CD4-positive, alpha-beta T cell (primary cell): Measurements from ENCODE around the gene BEGAIN. TPM values are rescaled to one million over a fixed set of nuclear protein-coding genes. Genes with fewer than 3 reads are reported as not detected.

Experiments
- ATAC-seq: fragments of 200-7000 bp; cut with Tn5 transposase; one replicate; pipeline ENCODE4 v1.10.0; 2022; ENCODE audit warnings: mild to moderate bottlenecking; ENCODE audit not compliant: poor library complexity
- CTCF ChIA-PET: fragments of 350-600 bp; sonication (Branson Sonifier 250); formaldehyde crosslinking; loops from one replicate; lab custom pipeline; 2021; ENCODE audit warnings: antibody characterized with exemption, inconsistent platforms; lab: Charles Lee
- POLR2A ChIA-PET: fragments of 350-600 bp; sonication (Branson Sonifier 250); formaldehyde crosslinking; loops from one replicate; lab custom pipeline; 2021; ENCODE audit warnings: antibody characterized with exemption, inconsistent platforms; lab: Charles Lee
- DNase-seq, 14 experiments: peaks; one replicate each; pipeline ENCODE4 v3.0.0-alpha.2; 2013 to 2020; ENCODE audit warnings: mixed read lengths in 2 of 14
- H3K27ac ChIP-seq, 2 donors: one replicate each; pipeline versions ENCODE4 v1.5.1 to v1.7.0; 2013; ENCODE audit warnings: low read length in 2 of 2, low read depth in 1 of 2, mild to moderate bottlenecking in 1 of 2
- H3K27me3 ChIP-seq, 2 experiments: 1 replicate in 1 of 2; 2 replicates in 1 of 2; pipeline versions ENCODE4 v1.6.1 to v1.7.0; 2013; ENCODE audit warnings: low read length in 2 of 2, control low read depth in 1 of 2, mild to moderate bottlenecking in 1 of 2, moderate library complexity in 1 of 2; ENCODE audit not compliant: insufficient read depth in 2 of 2, control insufficient read depth in 1 of 2
- H3K36me3 ChIP-seq: one replicate; pipeline ENCODE4 v1.6.1; 2013; ENCODE audit warnings: low read length, control low read depth; ENCODE audit not compliant: insufficient read depth
- H3K4me1 ChIP-seq: one replicate; pipeline ENCODE4 v1.6.1; 2013; ENCODE audit warnings: low read length, control low read depth; ENCODE audit not compliant: insufficient read depth
- H3K4me3 ChIP-seq: one replicate; pipeline ENCODE4 v1.5.1; 2013; ENCODE audit warnings: mild to moderate bottlenecking, low read length, moderate library complexity
- H3K9me3 ChIP-seq, 2 experiments: 1 replicate in 1 of 2; 2 replicates in 1 of 2; pipeline versions ENCODE4 v1.6.1 to v1.7.0; 2013; ENCODE audit warnings: low read length in 2 of 2, mild to moderate bottlenecking in 2 of 2, control low read depth in 1 of 2, moderate library complexity in 1 of 2; ENCODE audit not compliant: control insufficient read depth in 1 of 2, insufficient read depth in 1 of 2
- H3K27ac Mint-ChIP-seq: one replicate; pipeline ENCODE4 v1.8.0; 2020; ENCODE audit warnings: mixed read lengths
- H3K27me3 Mint-ChIP-seq: one replicate; pipeline ENCODE4 v1.8.0; 2021; ENCODE audit warnings: mixed read lengths
- H3K36me3 Mint-ChIP-seq: one replicate; pipeline ENCODE4 v1.8.0; 2021; ENCODE audit warnings: low read depth, mixed read lengths
- H3K4me1 Mint-ChIP-seq: one replicate; pipeline ENCODE4 v1.8.0; 2021; ENCODE audit warnings: low read depth, mixed read lengths
- H3K4me3 Mint-ChIP-seq: one replicate; pipeline ENCODE4 v1.8.0; 2020; ENCODE audit warnings: mild to moderate bottlenecking, mixed read lengths
- H3K9me3 Mint-ChIP-seq: one replicate; pipeline ENCODE4 v1.8.0; 2020; ENCODE audit warnings: mixed read lengths
- CTCF ChIP-seq: fragments of 200-600 bp; IDR thresholded peaks from one replicate; pipeline ENCODE4 v1.8.0; 2022; ENCODE audit warnings: antibody characterized with exemption, mild to moderate bottlenecking
- intact Hi-C, 2 experiments: fragments of 100-400 bp; cut with DNase I in 1 of 2; cut with micrococcal nuclease in 1 of 2; formaldehyde crosslinking; loops; one replicate each; pipeline versions ENCODE4 v1.15.1 to v1.9.0; 2023 to 2025; cut with DNase I, micrococcal nuclease
- total RNA-seq, 174 experiments: library from RNA in 2 of 174; stranded (reverse) in 2 of 174; gene quantifications; one replicate each; pipeline ENCODE4 v1.2.3 and lab custom pipeline; 2021 to 2026

Gene BEGAIN
- total RNA-seq, 2 experiments from 2014 or later: 1.5 to 2.0 TPM

DNA sequence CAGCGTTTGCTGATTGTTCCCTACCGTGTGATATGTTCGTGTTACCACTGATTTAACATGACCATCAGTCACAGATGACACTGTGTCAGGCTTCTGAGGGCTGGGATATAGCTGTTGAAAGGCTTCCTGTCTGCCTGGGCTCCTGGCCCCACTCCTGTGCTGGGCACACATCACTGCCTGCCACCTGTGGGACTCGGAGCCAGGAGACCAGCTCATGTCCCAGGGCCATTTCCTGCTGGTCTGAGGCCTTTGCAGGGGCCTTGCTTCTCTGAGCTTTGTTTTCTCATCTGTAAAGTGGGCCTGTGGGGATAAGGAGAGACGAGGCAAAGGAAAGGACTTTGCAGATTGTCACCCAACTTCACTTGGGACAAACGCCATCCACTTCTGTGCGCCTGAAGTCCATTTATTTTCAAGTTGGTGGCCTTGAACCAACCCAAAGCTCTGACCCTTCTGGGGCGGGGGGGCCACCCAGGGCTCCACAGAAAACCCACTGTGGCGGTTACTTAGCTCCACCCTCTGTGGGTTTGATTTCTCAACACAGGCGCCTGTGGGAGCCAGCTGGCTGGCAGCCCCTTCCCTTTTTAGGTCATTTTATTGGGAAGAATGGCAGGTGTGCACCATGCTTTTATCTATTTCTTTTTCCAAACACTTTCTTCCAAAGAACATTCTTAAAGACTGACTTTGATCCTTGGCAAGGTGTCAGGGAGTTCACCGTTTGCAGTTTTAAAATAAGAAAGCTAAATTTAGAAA lies 54.1 kb downstream of the BEGAIN start:
- Histone ChIP-seq H3K9me3 (no peaks in the 10 kb centered on the region), H3K4me1 (peaks cover 19% of the 10 kb centered on the region), H3K27ac (no peak overlapping the region), H3K36me3 (peaks cover 3% of the 10 kb centered on the region), H3K4me3 (no peak overlapping the region), H3K27me3 (no peaks in the 10 kb centered on the region)
- no peak for TF ChIP-seq CTCF
- POLR2A ChIA-PET: interaction anchor here (0.8 kb wide), 1 partner anchor 13 kb away, joined by 3 read pairs; no protein-coding TSS in a partner anchor
- Mint-ChIP-seq H3K4me1 (no peaks in the 10 kb centered on the region), H3K36me3 (no peaks in the 10 kb centered on the region), H3K4me3 (no peak overlapping the region), H3K27ac (no peak overlapping the region), H3K9me3 (no peaks in the 10 kb centered on the region), H3K27me3 (no peaks in the 10 kb centered on the region)
- CTCF ChIA-PET: no interaction called here
- DNase-seq: peak in 1 of 14 experiments; percentile 17
- intact Hi-C loops: no loop called here
- ATAC-seq: no peak

- intact Hi-C loops: no loop called here
- ATAC-seq: no peak
- H3K9me3 Mint-ChIP-seq: no peaks in the 10 kb centered on the region
- no peak overlapping the region for H3K27ac Mint-ChIP-seq
- Histone ChIP-seq H3K9me3 (peaks cover 0 to 3% of the 10 kb centered on the region in 2 experiments), H3K27ac (no peak overlapping the region), H3K27me3 (no peaks in the 10 kb centered on the region), H3K36me3 (peaks cover 3% of the 10 kb centered on the region), H3K4me3 (no peak overlapping the region), H3K4me1 (peaks cover 19% of the 10 kb centered on the region)
- ChIA-PET CTCF (no interaction called here), POLR2A (no interaction called here)
- peak in 1 of 14 experiments; percentile 6 for DNase-seq
- no peaks in the 10 kb centered on the region for H3K4me1 Mint-ChIP-seq
- H3K36me3 Mint-ChIP-seq: no peaks in the 10 kb centered on the region
- no peak for TF ChIP-seq CTCF
- H3K27me3 Mint-ChIP-seq: no peaks in the 10 kb centered on the region
- no peak overlapping the region for H3K4me3 Mint-ChIP-seq
Measured at GRCh38 chr14:100532154-100532861, 54.9 kb downstream of the BEGAIN start.

DNA sequence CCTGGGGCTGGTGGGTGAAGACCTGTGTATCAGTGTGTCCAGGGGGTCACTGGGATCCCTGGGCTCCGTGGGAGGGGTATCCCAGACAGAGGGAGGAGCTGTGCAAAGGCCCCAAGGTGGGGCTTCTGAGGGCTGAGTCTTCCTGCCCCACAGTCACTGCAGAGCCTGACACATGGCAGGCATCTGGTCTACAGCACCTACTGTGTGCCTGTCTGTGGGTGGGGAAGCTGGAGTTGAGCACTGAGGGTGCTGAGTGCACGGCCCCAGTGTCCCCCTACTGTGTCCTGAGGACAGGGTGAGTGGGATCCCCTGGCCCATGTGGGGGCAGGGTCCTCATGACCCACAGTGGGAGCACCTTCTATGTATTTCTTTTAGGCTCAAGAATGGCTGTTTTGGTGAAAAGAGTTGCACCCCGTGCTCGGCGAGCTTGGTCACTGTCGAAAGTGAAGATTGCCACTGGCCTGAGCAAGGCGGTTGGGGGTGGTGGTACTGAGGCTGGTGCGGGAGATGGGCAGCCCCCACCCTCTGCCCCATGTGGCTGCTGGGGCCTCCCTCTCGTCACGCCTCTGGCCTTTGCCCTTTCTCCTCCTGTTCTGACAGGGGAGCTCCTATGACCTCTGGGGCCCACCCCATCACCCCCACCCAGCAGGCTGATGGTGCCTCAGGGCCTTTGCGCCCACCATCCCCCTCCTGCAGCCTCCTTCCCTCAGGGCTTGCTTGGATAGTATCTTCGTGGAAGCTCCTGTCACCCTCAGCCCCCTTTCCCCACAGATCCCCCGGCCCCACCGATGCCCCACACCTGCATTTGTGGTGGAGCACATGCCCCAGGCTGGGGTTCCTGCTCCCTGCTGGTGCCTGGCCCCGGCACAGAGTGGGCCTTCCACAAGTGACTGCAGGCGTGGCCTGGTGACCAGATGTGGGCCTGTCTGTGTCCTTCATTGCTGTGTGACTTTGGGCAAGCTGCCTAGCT lies 55.8 kb downstream of the BEGAIN start:
- H3K9me3 ChIP-seq: peaks cover 0 to 3% of the 10 kb centered on the region in 2 experiments
- POLR2A ChIA-PET: no interaction called here
- peaks cover 19% of the 10 kb centered on the region for H3K4me1 ChIP-seq
- Mint-ChIP-seq H3K27me3 (no peaks in the 10 kb centered on the region), H3K36me3 (no peaks in the 10 kb centered on the region), H3K4me1 (no peaks in the 10 kb centered on the region), H3K9me3 (no peaks in the 10 kb centered on the region), H3K27ac (no peak overlapping the region), H3K4me3 (no peak overlapping the region)
- no peaks in the 10 kb centered on the region for H3K27me3 ChIP-seq
- DNase-seq: peak in 1 of 14 experiments; percentile 6
- H3K36me3 ChIP-seq: peaks cover 9% of the 10 kb centered on the region
- TF ChIP-seq CTCF: no peak
- ATAC-seq: no peak
- H3K4me3 ChIP-seq: no peak overlapping the region
- CTCF ChIA-PET: no interaction called here
- H3K27ac ChIP-seq: no peak overlapping the region
- intact Hi-C loops: no loop called here
